ENCODE results near the gene RPS5. TPM values are rescaled to one million over a fixed set of nuclear protein-coding genes. Genes with fewer than 3 reads are reported as not detected.
"Not testable (repeated sequence)": the region's sequence is repeated elsewhere in the genome, so short reads cannot be mapped to it uniquely, and the experiment has no call there.

Gene RPS5
- polyA plus RNA-seq (2014; cell fraction: cytosol; rRNA removed): 2,519 and 3,162 TPM in 2 replicates
- polyA plus RNA-seq (2014; cell fraction: nucleus; rRNA removed): 1,307 and 1,926 TPM in 2 replicates

DNA sequence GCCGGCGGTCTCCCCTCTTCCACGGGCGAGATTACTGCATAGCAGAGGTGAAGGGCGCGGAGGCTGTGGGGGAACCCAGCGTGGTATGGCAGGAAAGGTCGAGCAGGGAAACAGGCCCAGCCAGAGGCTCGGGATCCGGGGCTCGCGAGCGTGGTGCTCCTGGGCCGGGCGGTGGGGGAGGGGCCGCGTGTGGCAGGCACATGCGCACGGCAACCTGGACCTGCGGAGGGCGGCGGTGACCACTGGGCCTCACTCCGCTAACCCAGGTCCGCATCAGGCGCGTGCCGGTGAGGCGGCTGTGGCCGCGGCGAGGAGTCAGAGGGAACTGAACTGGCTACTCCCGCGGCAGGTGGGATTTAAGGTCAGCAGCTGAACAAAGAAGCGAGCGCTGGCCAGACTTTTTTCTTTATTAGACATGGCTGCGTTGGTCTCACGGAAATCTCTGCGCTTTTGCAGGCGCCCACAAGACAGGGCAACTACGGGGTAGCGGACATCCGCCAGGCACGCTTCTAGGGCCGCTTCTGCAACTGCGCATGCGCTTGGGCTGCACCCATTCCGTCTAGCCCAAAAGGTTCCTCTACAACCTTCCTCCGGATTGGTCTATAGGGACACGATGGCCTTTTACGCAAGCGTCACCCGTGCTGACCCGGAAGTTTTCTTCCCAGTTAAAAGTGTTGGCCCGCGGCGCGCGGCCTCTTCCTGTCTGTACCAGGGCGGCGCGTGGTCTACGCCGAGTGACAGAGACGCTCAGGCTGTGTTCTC is at the start of gene RPS5:
RPS5 (plus strand) TSS at position 694 of the 762 bp plus-strand sequence. CDS start 869 bp downstream, outside the sequence.
- DNase-seq (ENCODE audit: low spot score): peak; percentile 96

DNA sequence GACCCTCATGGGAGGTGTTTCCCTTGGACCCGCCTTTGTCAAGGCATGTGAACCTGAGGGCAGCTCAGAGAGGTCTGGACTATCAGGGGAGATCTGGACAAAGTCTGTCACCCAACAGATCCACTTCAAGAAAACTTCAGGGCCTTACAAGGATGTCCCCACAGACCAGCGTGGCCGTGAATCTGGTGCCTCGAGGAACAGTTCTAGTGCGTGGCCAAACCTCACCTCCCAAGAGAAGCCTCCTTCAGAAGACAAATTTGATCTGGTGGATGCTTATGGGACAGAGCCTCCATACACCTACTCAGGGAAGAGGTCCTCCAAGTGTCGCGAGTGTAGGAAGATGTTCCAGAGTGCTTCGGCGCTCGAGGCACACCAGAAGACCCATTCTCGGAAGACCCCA is 48.7 kb upstream of the RPS5 start:
- no peak for DNase-seq (ENCODE audit: low spot score)

GRCh38 chr19:58338825-58339558 is 48.1 kb upstream of the RPS5 start:
- DNase-seq (ENCODE audit: low spot score): no peak

GRCh38 chr19:58345558-58345957 is 41.5 kb upstream of the RPS5 start:
- no peak for DNase-seq (ENCODE audit: low spot score)

DNA sequence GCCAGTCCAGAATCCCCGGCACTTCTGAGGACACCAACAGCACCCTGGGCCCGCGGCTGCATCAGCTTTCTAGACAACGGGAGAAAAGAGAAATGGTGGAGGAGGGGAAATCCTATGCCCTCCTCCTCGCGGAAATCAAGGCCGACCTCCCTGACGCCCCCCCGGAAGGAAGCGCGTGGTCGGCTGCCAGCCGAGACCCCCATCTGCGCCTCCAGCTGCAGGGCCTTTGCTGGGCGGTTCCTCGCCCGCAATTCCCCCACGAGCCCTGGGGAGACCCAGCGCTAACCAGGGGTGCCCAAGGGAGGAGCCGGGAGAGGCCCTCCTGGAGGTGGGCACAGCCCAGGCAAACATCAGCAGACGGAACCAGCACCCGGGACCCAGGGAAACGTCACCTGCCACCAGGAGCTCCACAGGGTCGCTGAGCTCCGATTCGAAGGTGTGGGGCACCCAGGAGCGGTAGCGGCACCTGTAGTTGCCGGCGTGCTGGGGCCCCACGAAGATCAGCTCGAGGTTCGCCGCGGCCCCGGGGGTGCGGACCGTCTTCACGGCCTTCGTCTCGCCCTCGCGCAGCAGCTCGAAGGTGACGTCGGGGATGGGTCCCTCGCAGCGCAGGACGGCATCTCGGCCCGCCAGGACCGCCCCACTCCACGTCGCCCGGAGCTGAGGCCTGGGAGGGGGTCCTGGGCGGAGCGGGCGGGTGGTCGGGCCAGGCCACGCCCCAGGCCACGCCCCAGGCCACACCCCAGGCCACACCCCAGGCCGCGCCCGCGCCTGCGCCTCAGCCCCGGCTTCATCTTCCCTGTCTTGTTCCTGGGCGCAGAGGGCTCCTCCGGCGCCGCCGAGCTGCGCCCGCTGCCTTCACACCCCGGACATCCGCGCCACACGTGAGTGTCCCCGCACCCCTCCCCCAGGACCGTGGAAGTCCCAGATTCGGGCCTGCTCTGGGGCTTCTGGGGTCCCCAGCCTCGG is 39.8 kb upstream of the RPS5 start:
- peak; percentile 62 for DNase-seq (ENCODE audit: low spot score)

GRCh38 chr19:58348080-58348479 is 39.0 kb upstream of the RPS5 start:
- not testable (repeated sequence) for DNase-seq (ENCODE audit: low spot score)

GRCh38 chr19:58349590-58349989 is 37.5 kb upstream of the RPS5 start:
- no peak for DNase-seq (ENCODE audit: low spot score)

- DNase-seq (ENCODE audit: low spot score): no peak
These were observed 36.8 kb upstream of the RPS5 start for GRCh38 chr19:58350001-58350861.

GRCh38 chr19:58350871-58351557 is 36.1 kb upstream of the RPS5 start:
- no peak for DNase-seq (ENCODE audit: low spot score)

DNA sequence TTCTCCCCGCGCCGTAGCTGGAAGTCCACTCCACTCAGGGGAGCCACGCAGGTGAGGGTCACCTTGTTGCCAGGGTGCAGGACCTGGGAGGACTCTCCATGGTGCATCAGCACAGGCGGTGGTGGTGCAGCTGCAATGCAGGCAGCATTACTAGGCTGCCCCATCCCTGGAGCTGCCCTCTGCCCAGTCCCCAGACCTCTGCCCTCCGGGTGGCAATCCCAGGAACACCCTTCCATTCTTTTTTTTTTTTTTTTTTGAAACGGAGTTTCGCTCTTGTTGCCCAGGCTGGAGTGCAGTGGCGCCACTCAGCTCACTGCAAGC is 35.6 kb upstream of the RPS5 start:
- no peak for DNase-seq (ENCODE audit: low spot score)

DNA sequence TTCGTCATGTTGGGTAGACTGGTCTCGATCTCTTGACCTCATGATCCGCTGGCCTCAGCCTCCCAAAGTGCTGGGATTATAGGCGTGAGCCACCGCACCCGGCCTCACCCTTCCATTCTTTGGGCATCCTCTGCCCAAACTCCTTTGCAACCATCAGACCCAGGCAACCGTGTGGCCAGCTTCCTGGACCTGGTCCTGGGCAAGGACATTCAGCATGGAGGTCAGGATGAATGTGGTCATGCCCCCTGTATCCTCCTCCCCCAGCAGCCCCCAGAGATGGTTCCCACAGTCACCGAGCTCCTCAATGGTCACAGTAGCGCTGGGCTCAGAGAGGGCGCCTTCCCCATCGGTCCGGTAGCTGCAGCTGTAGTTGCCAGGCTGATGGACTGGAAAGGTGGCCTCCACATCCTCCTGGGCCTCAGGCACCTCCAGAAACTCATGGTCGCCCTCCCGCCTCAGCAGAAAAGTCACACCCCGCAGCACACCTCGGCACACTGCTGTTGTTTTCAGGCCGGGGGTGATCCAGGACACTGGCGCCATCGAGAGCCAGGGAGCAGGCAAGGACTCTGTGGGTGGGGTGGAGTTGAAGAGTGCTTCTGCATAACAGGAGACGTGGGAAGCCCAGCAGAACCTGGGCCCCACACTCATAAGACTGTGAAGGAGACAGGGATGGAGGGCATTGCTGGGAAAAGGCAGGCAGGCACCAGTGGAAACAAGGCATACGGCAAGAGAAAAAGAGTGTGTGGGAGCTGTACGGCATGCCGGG is 34.9 kb upstream of the RPS5 start:
- no peak for DNase-seq (ENCODE audit: low spot score)

- DNase-seq (ENCODE audit: low spot score): no peak
These were observed 34.1 kb upstream of the RPS5 start, which contains the start of gene A1BG for GRCh38 chr19:58352760-58353671. A1BG (minus strand) TSS chr19:58353492; CDS start chr19:58353437, 55 bp downstream.

GRCh38 chr19:58353717-58354477 is 33.2 kb upstream of the RPS5 start:
- DNase-seq (ENCODE audit: low spot score): no peak

GRCh38 chr19:58354478-58355030 is 32.5 kb upstream of the RPS5 start:
- no peak for DNase-seq (ENCODE audit: low spot score)

- DNase-seq (ENCODE audit: low spot score): no peak
These were observed 31.8 kb upstream of the RPS5 start for GRCh38 chr19:58355215-58355796.

DNA sequence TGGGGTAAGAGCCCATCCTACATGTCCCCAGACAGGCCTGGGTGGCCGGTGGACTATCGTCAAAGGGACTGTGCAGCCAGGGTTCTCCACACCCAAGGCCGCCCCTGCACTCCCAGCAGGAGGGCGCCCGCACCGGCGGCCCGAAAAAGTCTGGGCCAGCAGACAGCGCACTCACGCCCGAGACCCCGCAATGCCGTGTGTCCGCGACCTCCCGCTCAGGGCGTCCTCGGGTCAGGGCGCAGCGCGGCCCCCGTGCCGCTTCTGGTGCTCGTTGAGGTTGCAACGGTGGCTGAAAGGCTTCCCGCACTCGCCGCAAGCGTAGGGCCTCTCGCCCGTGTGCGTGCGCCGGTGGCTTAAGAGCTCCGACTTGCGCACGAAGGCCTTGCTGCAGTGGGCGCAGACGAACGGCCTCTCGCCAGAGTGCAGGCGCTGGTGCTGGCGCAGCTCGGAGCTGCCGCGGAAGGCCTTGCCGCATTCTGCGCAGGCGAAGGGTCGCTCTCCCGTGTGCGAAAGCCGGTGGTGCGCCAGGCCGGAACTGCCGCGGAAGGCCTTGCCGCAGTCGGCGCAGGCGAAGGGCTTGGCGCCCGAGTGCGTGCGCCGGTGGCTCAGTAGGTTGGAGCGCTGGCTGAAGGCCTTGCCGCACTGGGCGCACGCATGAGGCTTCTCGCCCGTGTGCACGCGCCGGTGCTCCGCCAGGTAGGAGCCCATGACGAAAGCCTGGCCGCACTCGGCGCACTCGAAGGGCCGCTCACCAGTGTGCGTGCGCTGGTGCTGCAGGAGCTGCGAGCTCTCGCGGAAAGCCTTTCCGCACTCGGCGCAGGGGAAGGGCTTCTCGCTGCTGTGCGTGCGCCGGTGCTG is 30.9 kb upstream of the RPS5 start:
- no peak for DNase-seq (ENCODE audit: low spot score)

Data from SK-N-DZ (cell line).